GM18502 (cell line): Measurements from ENCODE around the gene TEX2.

ENCODE experiments used
- ATAC-seq: cut with Tn5 transposase; IDR thresholded peaks from one replicate; pipeline ENCODE4 v1.9.1; 2021; ENCODE audit warnings: mild to moderate bottlenecking; ENCODE audit not compliant: unreplicated experiment, poor library complexity

TEX2 gene

DNA sequence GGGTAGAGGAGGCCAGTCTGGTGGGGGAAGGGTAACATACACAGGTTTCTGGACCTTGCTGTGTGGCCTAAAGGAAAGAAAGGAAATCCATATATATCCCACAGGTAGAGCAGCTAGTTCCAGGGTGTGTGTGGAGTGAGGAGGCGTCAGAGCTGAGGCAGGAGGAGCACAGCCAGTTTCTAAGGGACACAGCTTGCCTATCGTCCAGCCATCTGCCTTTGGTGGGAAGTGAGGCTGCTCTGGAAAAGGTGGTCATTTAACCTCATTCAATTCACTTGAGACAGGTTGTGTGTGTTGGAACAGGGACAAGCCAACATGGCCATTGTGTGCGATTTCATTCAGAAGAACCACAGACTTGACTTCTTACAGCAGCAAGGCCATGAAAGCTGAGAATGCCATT, 96.2 kb downstream of the TEX2 start:
- no peak for ATAC-seq

GRCh38 chr17:64165347-64165746, 97.7 kb downstream of the TEX2 start:
- no peak for ATAC-seq

DNA sequence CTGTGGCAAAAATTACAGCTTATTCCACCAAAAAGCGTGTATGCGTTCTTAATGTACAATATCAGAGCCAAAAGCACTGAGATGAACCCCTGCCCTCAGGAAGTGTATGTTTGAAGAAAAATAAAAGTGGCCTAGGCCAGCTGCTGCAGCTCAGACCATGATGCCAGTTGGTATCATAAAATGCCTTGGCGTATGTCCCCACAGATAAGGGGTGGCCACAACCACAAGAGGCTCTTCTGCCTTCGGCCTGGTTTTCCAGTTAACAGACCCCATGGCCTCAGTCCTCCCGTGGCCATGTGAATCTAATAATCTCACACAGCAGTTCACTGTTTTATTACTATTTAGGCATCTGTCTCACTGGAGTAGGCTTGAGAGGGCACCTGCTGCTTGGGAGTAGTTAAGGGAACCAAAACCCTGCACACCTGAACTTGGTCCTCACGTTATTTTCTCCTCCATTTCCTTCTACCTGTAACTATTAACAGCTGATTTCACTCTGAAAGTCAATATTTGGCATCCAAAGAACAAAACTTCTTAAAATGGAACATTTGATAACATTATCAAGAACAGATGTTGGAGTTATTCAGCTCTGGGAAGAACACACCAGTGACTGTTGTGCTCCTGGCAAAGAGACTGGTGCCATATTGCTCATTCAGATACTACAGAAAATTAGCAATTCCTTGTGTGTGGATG, 98.3 kb downstream of the TEX2 start:
- ATAC-seq = no peak

- no peak for ATAC-seq
Observed at GRCh38 chr17:64163468-64163867, 99.6 kb downstream of the TEX2 start.

DNA sequence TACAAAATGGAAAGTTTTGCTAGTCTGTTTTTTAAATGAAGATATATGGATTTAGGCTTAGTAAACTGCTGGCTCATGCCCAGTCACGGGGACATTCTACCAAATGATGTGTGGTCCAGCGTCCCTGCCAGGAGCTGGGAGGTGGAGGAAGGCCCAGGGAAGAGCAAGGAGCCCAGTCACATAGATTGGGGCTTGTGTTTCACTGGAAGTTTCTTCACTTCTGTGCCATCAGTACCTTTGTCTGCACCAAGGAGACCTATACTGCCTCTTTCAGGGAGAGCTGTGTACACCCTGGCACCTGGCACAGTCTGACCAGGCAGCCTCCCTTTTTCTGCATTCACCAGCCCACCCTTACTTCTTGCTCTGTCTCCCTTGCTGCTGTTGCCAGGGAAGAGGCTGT, 100.5 kb downstream of the TEX2 start:
- ATAC-seq = no peak

- no peak for ATAC-seq
Observed at GRCh38 chr17:64161380-64162176, 101.5 kb downstream of the TEX2 start.

GRCh38 chr17:64160378-64160777, 102.7 kb downstream of the TEX2 start:
- ATAC-seq = no peak

DNA sequence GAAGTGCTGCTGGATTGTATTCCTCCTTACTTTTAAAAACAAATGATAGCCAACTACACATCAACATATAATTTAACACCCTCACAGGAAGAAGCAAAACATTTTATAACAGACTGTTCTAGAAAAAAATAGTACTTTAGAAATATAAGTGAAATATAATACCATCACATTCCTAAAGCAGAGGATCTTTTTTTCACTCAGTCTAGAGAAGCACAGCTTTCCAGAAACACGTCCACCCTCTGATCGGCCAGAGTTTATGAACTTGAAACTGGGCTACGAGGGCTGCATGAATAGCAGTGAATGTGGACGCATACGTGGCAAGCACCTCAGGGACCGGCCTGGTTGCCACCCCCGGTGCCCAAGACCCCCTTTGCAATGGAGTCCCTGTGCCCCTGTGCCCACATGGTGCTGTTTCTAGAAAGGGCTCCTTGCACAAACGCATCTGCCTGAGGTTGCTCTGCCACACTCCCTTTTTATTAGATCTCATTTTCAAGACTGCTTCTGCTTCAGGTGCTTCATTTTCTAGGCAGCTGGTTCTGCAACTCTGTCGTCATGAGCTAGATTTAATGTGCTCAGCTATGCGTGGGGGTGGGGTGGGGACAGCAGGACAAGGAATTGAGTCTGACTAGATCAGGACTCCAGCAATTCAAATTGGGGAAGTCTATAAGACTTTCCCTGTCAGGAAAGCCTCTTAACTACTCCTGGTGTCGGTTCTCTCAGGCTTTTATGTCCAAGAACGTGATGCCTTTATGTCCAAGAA, 104.0 kb downstream of the TEX2 start:
- ATAC-seq = no peak

GRCh38 chr17:64158406-64158805, 104.7 kb downstream of the TEX2 start:
- ATAC-seq = no peak

- no peak for ATAC-seq
Observed at GRCh38 chr17:64157669-64158180, 105.3 kb downstream of the TEX2 start.

- no peak for ATAC-seq
Observed at GRCh38 chr17:64156670-64157069, 106.4 kb downstream of the TEX2 start.

- no peak for ATAC-seq
Observed at GRCh38 chr17:64155751-64156544, 107.1 kb downstream of the TEX2 start.

- ATAC-seq = no peak
Observed at GRCh38 chr17:64155129-64155528, 107.9 kb downstream of the TEX2 start.

- ATAC-seq = no peak
Observed at GRCh38 chr17:64154717-64155116, 108.3 kb downstream of the TEX2 start.

GRCh38 chr17:64154313-64154695, 108.8 kb downstream of the TEX2 start:
- ATAC-seq = no peak

DNA sequence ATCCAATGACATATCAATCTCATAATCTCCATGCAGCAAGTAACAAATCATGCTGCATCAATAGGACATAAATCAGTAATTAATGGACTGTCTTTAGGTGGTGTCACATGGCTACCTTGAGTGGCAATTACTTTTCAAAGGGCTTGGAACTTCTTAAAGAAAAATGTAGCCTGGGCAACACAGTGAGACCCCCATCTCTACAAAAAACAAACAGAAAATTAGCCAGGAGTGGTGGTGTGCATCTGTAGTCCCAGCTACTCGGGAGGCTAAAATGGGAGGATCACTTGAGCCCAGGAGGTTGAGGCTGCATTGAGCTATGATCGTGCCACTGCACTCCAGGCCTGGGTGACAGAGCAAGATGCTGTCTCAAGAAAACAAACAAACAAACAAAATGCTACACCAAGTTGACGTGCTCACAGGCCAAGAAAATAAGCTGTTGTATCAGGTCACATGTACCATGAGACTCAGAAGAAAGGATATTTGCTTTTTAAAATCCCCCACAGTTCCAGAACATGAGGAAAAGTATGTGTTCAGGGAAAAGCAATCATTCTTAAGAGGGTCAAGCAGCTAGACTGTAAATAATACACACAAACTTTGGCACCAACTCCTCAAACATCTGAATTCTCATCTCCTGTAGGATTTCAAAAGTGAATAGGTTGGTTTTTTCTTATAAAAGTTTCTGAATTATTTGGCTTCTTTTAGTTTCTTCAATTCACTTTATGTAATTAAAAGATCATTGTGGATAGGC, 109.3 kb downstream of the TEX2 start:
- no peak for ATAC-seq

- ATAC-seq = no peak
Observed at GRCh38 chr17:64152428-64153125, 110.5 kb downstream of the TEX2 start.

DNA sequence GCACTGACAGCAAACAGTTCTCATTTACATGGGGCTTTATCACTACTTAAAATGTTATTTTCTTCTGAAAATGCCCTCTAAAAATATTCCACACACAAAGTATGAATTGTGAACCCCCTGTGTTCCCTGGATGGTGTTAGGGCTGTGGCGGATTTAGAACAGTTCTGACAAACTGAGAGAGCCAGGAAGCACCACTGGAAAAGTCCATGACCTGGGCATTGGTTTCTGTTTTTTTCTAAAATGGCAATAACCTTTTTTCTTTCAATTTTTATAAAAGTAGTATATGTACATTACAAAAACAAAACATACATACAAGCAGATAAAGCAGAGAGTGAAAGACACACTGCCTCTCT, 112.1 kb downstream of the TEX2 start:
- ATAC-seq = no peak
